HG03097 (cell line): ENCODE results near the gene LARP6.
"Not testable (repeated sequence)": the region's sequence is repeated elsewhere in the genome, so short reads cannot be mapped to it uniquely, and the experiment has no call there.

Experiments used
- ATAC-seq: cut with Tn5 transposase; IDR thresholded peaks from one replicate; pipeline ENCODE4 v1.9.1; 2021; ENCODE audit not compliant: unreplicated experiment, low FRiP score

The LARP6 gene

DNA sequence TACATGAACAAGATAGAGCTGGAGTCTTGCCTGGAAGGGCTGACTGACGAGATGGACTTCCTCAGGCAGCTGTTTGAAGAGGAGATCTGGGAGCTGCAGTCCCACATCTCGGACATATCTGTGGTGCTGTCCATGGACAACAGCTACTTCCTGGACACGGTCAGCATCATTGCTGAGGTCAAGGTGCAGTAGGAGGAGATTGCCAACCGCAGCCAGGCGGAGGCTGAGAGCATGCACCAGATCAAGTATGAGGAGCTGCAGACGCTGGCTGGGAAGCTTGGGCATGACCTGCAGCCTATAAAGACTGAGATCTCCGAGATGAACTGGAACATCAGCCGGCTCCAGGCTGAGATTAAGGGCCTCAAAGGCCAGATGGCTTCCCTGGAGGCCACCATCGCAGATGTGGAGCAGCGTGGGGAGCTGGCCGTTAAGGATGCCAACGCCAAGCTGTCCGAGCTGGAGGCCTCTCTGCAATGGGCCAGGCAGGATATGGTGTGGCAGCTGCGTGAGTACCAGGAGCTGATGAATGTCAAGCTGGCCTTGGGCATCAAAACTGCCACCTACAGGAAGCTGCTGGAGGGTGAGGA, 5.5 kb upstream of the LARP6 start:
- no peak for ATAC-seq

DNA sequence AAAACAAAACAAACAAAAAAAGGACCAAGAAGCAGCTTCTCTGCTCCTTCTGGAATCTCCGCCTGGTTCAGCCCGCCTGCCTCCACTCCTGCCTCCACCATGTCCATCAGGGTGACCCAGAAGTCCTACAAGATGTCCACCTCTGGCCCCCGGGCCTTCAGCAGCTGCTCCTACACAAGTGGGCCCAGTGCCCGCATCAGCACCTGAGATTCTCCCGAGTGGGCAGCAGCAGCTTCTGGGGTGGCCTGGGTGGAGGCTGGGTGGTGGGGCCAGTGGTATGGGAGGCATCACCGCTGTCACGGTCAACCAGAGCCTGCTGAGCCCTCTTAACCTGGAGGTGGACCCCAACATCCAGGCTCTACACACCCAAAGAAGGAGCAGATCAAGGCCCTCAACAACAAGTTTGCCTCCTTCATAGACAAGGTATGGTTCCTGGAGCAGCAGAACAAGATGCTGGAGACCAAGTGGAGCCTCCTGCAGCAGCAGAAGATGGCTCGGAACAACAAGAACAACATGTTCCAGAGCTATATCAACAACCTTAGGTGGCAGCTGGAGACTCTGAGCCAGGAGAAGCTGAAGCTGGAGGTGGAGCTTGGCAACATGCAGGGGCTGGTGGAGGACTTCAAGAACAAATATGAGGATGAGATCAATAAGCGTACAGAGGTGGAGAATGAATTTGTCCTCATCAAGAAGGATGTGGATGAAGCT, 4.8 kb upstream of the LARP6 start:
- not testable (repeated sequence) for ATAC-seq

DNA sequence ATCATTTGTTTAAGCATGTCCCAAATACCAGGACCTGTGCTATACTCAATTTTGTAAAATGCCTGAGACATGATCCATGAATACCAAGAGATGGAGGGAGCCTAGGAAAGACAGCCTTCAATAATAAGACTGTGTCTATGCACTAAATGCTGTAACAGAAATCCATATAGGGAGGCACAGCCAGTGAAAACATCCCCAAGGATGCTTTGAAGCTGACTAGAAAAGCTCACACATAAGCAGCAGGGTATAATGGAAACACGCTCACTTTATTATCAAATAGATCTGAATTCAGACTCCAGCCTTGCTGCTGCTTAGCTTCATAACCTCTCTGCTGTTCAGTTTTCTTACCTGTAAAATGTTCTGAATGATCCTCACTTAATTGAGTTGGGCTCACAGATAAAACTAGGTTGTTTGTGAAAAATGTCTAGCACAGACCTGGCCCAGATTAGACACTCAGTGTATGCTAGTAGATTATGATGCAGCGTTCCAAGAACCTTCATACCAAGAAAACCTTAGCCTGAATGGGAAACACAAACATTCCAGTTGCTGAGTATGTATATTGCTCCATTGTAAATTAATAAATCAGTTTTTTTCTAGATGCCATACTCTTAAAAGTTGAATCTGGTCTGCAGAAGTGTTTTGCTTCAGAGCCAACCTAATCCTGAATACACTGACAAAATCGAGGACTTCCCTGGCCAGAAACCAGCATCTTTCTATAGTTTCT, 3.8 kb upstream of the LARP6 start:
- ATAC-seq = no peak

GRCh38 chr15:70856884-70857561, 3.1 kb upstream of the LARP6 start:
- no peak for ATAC-seq

- no peak for ATAC-seq
Observed at GRCh38 chr15:70856177-70856883, 2.4 kb upstream of the LARP6 start.

DNA sequence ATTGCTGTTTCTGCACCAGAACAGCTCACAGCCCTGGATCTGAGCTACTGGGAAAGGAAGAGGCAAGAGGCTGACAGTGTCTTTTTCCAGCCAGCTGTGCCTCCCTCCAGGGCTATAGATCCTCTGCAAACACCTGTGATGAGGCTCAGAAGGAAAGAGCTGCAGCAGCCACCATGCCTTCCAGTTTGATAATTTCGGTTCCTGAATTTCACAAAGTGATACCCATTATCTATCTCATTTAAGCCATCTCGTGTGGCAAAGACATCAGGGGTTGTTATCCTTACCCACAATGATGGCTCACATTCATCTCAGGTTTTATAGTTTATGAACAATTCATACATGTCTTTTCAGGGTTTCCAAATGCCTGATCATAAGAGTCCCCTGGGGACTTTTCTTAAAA, 1.8 kb upstream of the LARP6 start:
- no peak for ATAC-seq

GRCh38 chr15:70854666-70854976, 664 bp upstream of the LARP6 start:
- ATAC-seq = no peak

- no peak for ATAC-seq
Observed at GRCh38 chr15:70853318-70853972, 512 bp downstream of the LARP6 start.

DNA sequence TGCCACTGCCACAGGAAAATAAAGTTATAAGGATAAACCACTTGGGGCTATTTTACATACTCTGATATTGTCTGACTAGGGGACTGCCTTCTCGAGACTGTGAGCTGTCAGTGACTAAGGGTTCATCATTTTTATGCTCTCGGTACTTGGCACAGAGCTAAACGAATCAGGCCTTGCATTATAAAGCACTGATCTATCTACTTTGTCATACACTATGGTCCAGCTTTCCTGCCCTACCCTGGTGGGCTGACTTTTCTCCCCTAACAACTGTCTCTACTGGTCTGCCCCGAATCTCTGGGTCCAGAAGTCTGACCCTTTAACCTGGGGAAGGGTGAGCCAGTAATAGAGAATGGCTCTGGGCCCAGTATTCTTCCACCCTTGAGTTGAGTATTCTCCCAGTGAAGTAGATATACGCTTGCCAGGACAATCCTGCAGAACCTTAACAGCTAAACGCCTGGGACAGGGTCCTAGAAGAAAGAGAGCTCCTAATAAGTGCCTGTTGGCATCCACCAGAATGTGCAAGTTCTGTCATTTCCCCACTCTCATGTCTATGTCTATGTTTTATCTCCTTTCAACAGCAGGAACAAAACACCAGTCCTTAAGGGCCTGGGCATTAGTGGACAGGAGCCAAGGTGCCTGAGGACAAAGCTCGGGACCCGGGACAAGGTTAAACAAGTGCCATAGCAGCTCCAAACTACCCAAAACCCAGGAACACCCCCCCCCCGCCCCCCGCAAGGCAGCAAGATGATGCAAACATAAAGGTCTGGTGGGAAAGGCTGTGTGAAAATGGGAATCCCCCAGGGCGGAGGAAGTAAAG, 1.2 kb downstream of the LARP6 start:
- ATAC-seq = no peak

DNA sequence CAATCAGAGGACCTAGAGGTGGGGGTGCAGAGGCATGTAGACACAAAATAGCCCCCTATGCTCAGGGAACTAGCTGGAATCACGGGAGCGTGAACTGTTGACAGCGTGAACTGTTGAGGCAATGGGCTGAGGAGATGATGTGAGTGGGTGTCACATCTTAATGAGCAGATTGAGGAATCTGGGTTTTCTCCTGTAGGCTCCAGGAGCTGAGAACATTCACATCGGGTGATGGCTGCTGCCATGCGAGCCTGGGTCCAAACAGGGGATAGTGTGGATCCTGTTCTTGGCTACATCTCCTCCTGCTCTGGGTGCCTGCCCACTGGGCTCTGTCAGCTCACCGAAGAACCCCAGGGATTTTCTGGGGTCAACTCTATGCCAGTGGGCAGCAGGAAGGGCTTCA, 2.1 kb downstream of the LARP6 start:
- no peak for ATAC-seq

GRCh38 chr15:70845602-70846360, 8.2 kb downstream of the LARP6 start:
- no peak for ATAC-seq

DNA sequence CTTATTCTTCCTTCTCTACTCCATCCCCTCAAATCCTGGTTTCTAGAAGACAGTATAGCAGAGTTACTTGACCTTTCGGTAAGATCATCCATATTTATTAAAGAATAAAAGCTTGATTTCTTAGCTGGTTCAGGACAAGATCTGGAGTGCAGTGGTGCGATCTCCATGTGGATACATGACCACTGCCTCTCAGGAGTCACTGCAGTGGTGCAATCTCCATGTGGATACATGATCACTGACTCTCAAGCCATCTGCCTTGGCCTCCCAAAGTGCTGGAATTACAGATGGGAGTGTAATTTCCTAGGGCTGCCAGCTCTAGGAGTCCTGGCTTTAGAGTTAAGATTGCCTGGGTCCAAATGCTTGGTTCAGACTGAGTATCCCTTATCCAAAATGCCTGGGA, 16.5 kb downstream of the LARP6 start:
- no peak for ATAC-seq

DNA sequence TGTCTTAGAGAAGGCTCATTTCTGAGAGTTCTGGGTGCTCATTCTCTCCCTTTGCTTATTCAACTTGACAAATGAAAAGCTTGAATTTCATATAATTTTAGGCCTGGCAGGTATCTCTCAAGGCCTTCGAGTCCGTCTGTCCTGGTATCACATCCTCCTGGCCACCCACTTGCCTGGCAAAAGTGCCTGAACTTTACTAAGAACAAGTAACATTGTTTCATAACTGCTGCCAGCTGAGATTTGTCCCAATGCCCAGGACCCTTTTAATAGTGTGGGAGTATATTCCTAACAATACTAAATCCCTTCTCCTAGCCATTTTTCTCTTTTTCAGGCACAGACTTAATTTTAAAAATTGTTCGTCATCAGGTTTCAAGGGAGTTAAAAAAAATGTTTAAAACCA, 18.1 kb downstream of the LARP6 start:
- no peak for ATAC-seq

GRCh38 chr15:70835415-70835814, 18.5 kb downstream of the LARP6 start:
- no peak for ATAC-seq

- ATAC-seq = no peak
Observed at GRCh38 chr15:70834999-70835398, 19.0 kb downstream of the LARP6 start.

DNA sequence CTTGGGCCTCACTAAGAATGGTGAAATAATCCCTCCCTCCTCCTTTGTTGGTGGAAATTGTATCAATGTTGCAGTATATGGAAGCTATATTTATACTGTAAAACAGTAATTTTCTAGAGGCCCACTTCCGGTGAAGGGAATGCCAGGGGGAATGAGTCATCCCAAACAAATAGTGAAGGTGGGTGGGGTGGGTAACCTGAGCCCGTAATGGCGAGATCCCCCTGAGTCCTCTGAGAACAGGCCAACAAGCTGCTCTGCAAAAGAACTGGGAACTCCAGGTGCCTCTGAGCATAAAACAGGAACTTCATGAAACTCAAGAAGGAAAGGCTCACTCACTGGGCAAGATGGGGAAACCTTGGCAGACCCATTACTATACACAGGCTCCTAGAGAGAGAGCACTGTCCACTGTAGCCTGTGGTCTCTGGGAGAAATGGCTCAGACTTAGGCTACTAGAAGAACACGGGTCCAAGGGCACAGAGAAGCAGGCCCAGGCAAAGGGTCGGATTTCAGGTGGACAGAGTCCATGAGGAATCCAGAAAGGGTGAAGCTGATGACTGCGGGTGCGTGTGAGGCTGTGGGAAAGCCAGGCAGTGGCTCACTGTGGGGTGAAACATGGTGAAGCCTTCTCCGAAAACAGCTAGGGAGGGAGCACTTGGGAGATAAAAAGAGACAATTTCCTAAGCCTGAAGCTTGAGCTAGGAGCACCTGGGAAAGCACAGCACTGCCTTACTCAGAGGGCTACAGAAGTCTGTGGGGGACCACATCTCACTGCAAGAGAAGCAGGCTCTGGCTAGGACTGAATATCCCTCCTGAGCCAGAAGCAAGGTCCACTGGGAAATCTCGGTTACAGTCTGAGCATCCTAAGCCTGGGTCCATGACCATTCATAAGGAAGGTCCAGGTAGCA, 19.8 kb downstream of the LARP6 start:
- ATAC-seq = no peak

GRCh38 chr15:70833422-70833821, 20.5 kb downstream of the LARP6 start:
- ATAC-seq = no peak

- ATAC-seq = no peak
Observed at GRCh38 chr15:70832176-70832575, 21.8 kb downstream of the LARP6 start.
